Spleen (tissue), 11 donors: ENCODE data around the gene PHLDB2. TPM values are rescaled to one million over a fixed set of nuclear protein-coding genes. Genes with fewer than 3 reads are reported as not detected.

Experiments
- DNase-seq: peaks from one replicate; pipeline ENCODE4 v3.0.0-alpha.2; 2020
- H3K27ac ChIP-seq, 8 donors: fragments of 200-600 bp; sonication (generic) in 7 of 8; 1 replicate in 4 of 8; 2 replicates in 4 of 8; pipeline versions ENCODE4 v1.5.0 to v1.8.0; 2016 to 2021; ENCODE audit warnings: inconsistent platforms in 4 of 8, mild to moderate bottlenecking in 4 of 8, moderate library complexity in 1 of 8
- H3K27me3 ChIP-seq, 7 donors: fragments of 200-600 bp; sonication (generic) in 6 of 7; replicated peaks in 1 of 7; 1 replicate in 4 of 7; 2 replicates in 3 of 7; pipeline versions ENCODE4 v1.5.0 to v1.8.0; 2016 to 2021; ENCODE audit warnings: inconsistent platforms in 3 of 7, mild to moderate bottlenecking in 1 of 7
- H3K36me3 ChIP-seq, 6 donors: fragments of 200-600 bp; sonication (generic) in 5 of 6; 1 replicate in 4 of 6; 2 replicates in 2 of 6; pipeline versions ENCODE4 v1.5.0 to v1.8.0; 2016 to 2021; ENCODE audit warnings: inconsistent platforms in 2 of 6
- H3K4me1 ChIP-seq, 6 donors: fragments of 200-600 bp; sonication (generic) in 5 of 6; 1 replicate in 3 of 6; 2 replicates in 3 of 6; pipeline versions ENCODE4 v1.5.0 to v1.8.0; 2016 to 2021; ENCODE audit warnings: inconsistent platforms in 3 of 6
- H3K4me3 ChIP-seq, 8 donors: fragments of 200-600 bp; sonication (generic) in 7 of 8; 1 replicate in 4 of 8; 2 replicates in 4 of 8; pipeline versions ENCODE4 v1.5.0 to v1.8.0; 2016 to 2021; ENCODE audit warnings: inconsistent platforms in 4 of 8, mild to moderate bottlenecking in 4 of 8, moderate library complexity in 2 of 8
- H3K9me3 ChIP-seq, 8 donors: fragments of 200-600 bp; sonication (generic) in 7 of 8; 1 replicate in 4 of 8; 2 replicates in 4 of 8; pipeline versions ENCODE4 v1.5.0 to v1.8.0; 2016 to 2021; ENCODE audit warnings: inconsistent platforms in 4 of 8
- CTCF ChIP-seq, 11 experiments: fragments of 200-600 bp in 7 of 11; fragments of 450-650 bp in 4 of 11; sonication (generic) in 4 of 11; IDR thresholded peaks in 8 of 11; conservative IDR thresholded peaks in 3 of 11; 1 replicate in 7 of 11; 2 replicates in 4 of 11; pipeline versions ENCODE4 v1.4.0 to v1.8.0; 2016 to 2021; ENCODE audit warnings: antibody characterized with exemption in 11 of 11, inconsistent platforms in 4 of 11, mild to moderate bottlenecking in 1 of 11
- POLR2A ChIP-seq, 3 donors: fragments of 450-650 bp; IDR thresholded peaks; one replicate each; pipeline ENCODE4 v1.5.1; 2017; ENCODE audit warnings: antibody characterized with exemption in 3 of 3, mild to moderate bottlenecking in 1 of 3
- POLR2AphosphoS5 ChIP-seq, 3 donors: sonication (generic); formaldehyde crosslinking; IDR thresholded peaks; one replicate each; pipeline ENCODE4 v1.5.1; 2017; ENCODE audit warnings: antibody characterized with exemption in 3 of 3
- WGBS, 5 donors: extraction: QIAGEN DNeasy Blood & Tissue Kit in 3 of 5; methylation state at CpG; one replicate each; pipeline versions ENCODE4 v1.1.5 to v1.1.7; 2013 to 2018; 5-methylcytosine and 5-hydroxymethylcytosine counted together
- intact Hi-C: fragments of 100-400 bp; cut with DNase I; formaldehyde crosslinking; loops from one replicate; pipeline ENCODE4 v1.15.0; 2023; ENCODE audit warnings: low total_unique reads
- polyA plus RNA-seq, 3 donors: library from polyadenylated mRNA; stranded (reverse); fragments of 200-250 nt; gene quantifications; one replicate each; pipeline ENCODE4 v1.2.1, GENCODE V29; 2013
- total RNA-seq, 7 donors: library from RNA; depleted of rRNA in 3 of 7; stranded (reverse); fragments of >200 nt in 3 of 7; fragmentation: NEBNext Ultra II Directional in 4 of 7; extraction: Animal tissue kit (Norgen Biotek cat#: 25700) in 4 of 7; gene quantifications; one replicate each; pipeline versions ENCODE4 v1.1.0 to v1.2.1, GENCODE V29; 2016 to 2021
- donor health status: healthy with polysubstance abuse.
- donor health status: DM: no; HTN: no; CAD: no; lungs with moderate emphysema.
- donor health status: DM: no; HTN: no; CAD: no.
- donor health status: Bipolar disorder and iron deficiency.
- donor health status: healthy.
- donor health status: DM: no; HTN: no; CAD: no.
- donor health status: DM: yes; HTN: yes; CAD: no.

Gene PHLDB2
- total and polyA plus RNA-seq, 10 donors, result 4.7 to 78.6 (median 42.3) TPM

GRCh38 chr3:111824351-111824750 lies 34.7 kb upstream of the PHLDB2 start:
- no peaks in the 10 kb centered on the region for H3K36me3 ChIP-seq
- no peak overlapping the region for H3K27ac ChIP-seq
- no peak for DNase-seq
- 55 to 67% (median 62%) methylated on average over 4 of the region's 4 CpGs for WGBS, 5 donors
- no peak overlapping the region for H3K4me3 ChIP-seq
- TF ChIP-seq POLR2A (IDR thresholded peaks at IDR 0.05) (no peak), POLR2AphosphoS5 (IDR thresholded peaks at IDR 0.05) (no peak), CTCF (IDR thresholded peaks at IDR 0.05 in 8 of 11, conservative IDR thresholded peaks at IDR 0.05 in 3 of 11) (no peak)
- H3K4me1 ChIP-seq, result no peaks in the 10 kb centered on the region
- no peaks in the 10 kb centered on the region for H3K27me3 ChIP-seq
- intact Hi-C loops, result no loop called here
- H3K9me3 ChIP-seq, result peaks cover 0 to 13% (median 10%) of the 10 kb centered on the region in 8 donors

- no peak overlapping the region for H3K4me3 ChIP-seq
- no peaks in the 10 kb centered on the region for H3K27me3 ChIP-seq
- 71 to 93% (median 87%) methylated on average over 1 of the region's 1 CpG for WGBS, 5 donors
- TF ChIP-seq POLR2A (IDR thresholded peaks at IDR 0.05), result no peak
- no peak for TF ChIP-seq CTCF (IDR thresholded peaks at IDR 0.05 in 8 of 11, conservative IDR thresholded peaks at IDR 0.05 in 3 of 11)
- intact Hi-C loops, result no loop called here
- no peaks in the 10 kb centered on the region for H3K9me3 ChIP-seq
- no peak for DNase-seq
- no peaks in the 10 kb centered on the region for H3K36me3 ChIP-seq
- H3K27ac ChIP-seq, result no peak overlapping the region
- H3K4me1 ChIP-seq, result no peaks in the 10 kb centered on the region
These were observed 31.2 kb upstream of the PHLDB2 start for GRCh38 chr3:111827871-111828270.

DNA sequence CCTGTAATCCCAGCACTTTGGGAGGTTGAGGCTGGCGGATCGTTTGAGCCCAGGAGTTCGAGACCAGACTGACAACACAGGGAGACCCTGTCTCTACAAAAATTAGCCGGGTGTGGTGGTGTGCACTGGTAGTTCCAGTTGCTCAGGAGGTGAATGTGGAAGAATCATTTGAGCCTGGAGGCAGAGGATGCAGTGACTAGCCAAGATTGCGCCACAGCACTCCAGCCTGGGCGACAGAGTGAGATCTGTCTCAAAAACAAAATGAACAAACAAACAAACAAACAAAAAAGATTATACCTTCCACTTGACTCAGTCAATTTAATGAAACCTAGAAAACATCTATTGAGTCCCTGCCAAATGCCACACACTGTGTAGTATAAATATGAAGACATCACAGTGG lies 30.5 kb upstream of the PHLDB2 start:
- H3K27me3 ChIP-seq, result no peaks in the 10 kb centered on the region
- H3K4me3 ChIP-seq, result no peak overlapping the region
- no peaks in the 10 kb centered on the region for H3K9me3 ChIP-seq
- H3K4me1 ChIP-seq, result no peaks in the 10 kb centered on the region
- WGBS, 5 donors, result 84 to 96% (median 92%) methylated on average over 6 of the region's 6 CpGs
- no peak for TF ChIP-seq POLR2A (IDR thresholded peaks at IDR 0.05)
- no peak for TF ChIP-seq CTCF (IDR thresholded peaks at IDR 0.05 in 8 of 11, conservative IDR thresholded peaks at IDR 0.05 in 3 of 11)
- TF ChIP-seq POLR2AphosphoS5 (IDR thresholded peaks at IDR 0.05), result no peak
- intact Hi-C loops, result no loop called here
- no peak overlapping the region for H3K27ac ChIP-seq
- H3K36me3 ChIP-seq, result no peaks in the 10 kb centered on the region
- no peak for DNase-seq

GRCh38 chr3:111829023-111829422 lies 30.0 kb upstream of the PHLDB2 start:
- DNase-seq, result no peak
- Histone ChIP-seq H3K27ac (no peak overlapping the region), H3K4me1 (no peaks in the 10 kb centered on the region), H3K9me3 (no peaks in the 10 kb centered on the region), H3K36me3 (no peaks in the 10 kb centered on the region), H3K4me3 (no peak overlapping the region), H3K27me3 (no peaks in the 10 kb centered on the region)
- intact Hi-C loops, result no loop called here
- WGBS, 5 donors, result 72 to 97% (median 86%) methylated on average over 1 of the region's 1 CpG
- TF ChIP-seq CTCF (IDR thresholded peaks at IDR 0.05 in 8 of 11, conservative IDR thresholded peaks at IDR 0.05 in 3 of 11) (no peak), POLR2A (IDR thresholded peaks at IDR 0.05) (no peak)
